GM23338 (cell line): Measurements from ENCODE around the gene SYNRG. TPM values are rescaled to one million over a fixed set of nuclear protein-coding genes. Genes with fewer than 3 reads are reported as not detected.

ENCODE experiments used
- ATAC-seq: fragments of 200-7000 bp; cut with Tn5 transposase; 3 replicates; pipeline ENCODE4 v1.9.1; 2020
- DNase-seq: peaks from one replicate; pipeline ENCODE4 v3.0.0-alpha.2; 2015; ENCODE audit warnings: low spot score
- H2AFZ ChIP-seq: fragments of 200-600 bp; sonication (generic); 2 replicates; pipeline ENCODE4 v1.8.0; 2016; ENCODE audit warnings: antibody characterized with exemption, mild to moderate bottlenecking, moderate library complexity
- H3F3A ChIP-seq: fragments of 200-600 bp; sonication (generic); replicated peaks from 2 replicates; pipeline ENCODE4 v1.8.0; 2017; ENCODE audit warnings: antibody characterized with exemption, mixed run types, low read depth
- H3K27ac ChIP-seq: fragments of 200-600 bp; sonication (generic); 2 replicates; pipeline ENCODE4 v1.6.1; 2016; ENCODE audit warnings: low read depth
- H3K27me3 ChIP-seq: fragments of 200-600 bp; sonication (generic); 2 replicates; pipeline ENCODE4 v1.8.0; 2016; ENCODE audit warnings: mild to moderate bottlenecking, mixed run types, moderate library complexity; ENCODE audit not compliant: insufficient read depth
- H3K36me3 ChIP-seq: fragments of 200-600 bp; sonication (generic); 2 replicates; pipeline ENCODE4 v1.8.0; 2016; ENCODE audit warnings: mild to moderate bottlenecking; ENCODE audit not compliant: insufficient read depth
- H3K4me1 ChIP-seq: fragments of 200-600 bp; sonication (generic); 2 replicates; pipeline ENCODE4 v1.8.0; 2016; ENCODE audit warnings: mild to moderate bottlenecking, moderate library complexity; ENCODE audit not compliant: insufficient read depth
- H3K4me2 ChIP-seq: fragments of 200-600 bp; sonication (generic); 2 replicates; pipeline ENCODE4 v1.7.1; 2017; ENCODE audit warnings: mixed run types
- H3K4me3 ChIP-seq: fragments of 200-600 bp; sonication (generic); 2 replicates; pipeline ENCODE4 v1.6.1; 2016; ENCODE audit warnings: mixed run types
- H3K79me2 ChIP-seq: fragments of 200-600 bp; sonication (generic); replicated peaks from 2 replicates; pipeline ENCODE4 v1.8.0; 2017; ENCODE audit warnings: mild to moderate bottlenecking; ENCODE audit not compliant: insufficient read depth
- H3K9me2 ChIP-seq: fragments of 200-600 bp; sonication (generic); 2 replicates; pipeline ENCODE4 v1.8.0; 2017; ENCODE audit not compliant: insufficient read depth
- H4K20me1 ChIP-seq: fragments of 200-600 bp; sonication (generic); replicated peaks from 2 replicates; pipeline ENCODE4 v1.8.0; 2017; ENCODE audit warnings: mild to moderate bottlenecking; ENCODE audit not compliant: insufficient read depth
- H3K27ac Mint-ChIP-seq: 2 replicates; pipeline ENCODE4 v1.8.0; 2020; ENCODE audit warnings: inconsistent platforms, mild to moderate bottlenecking, moderate library complexity, mixed read lengths
- H3K27me3 Mint-ChIP-seq: 3 replicates; pipeline ENCODE4 v1.8.0; 2022; ENCODE audit warnings: low read depth, mild to moderate bottlenecking, moderate library complexity, mixed read lengths, inconsistent platforms; ENCODE audit not compliant: insufficient read depth, poor library complexity
- H3K36me3 Mint-ChIP-seq: 3 replicates; pipeline ENCODE4 v1.8.0; 2021; ENCODE audit warnings: low read depth, mild to moderate bottlenecking, inconsistent platforms, moderate library complexity, mixed read lengths
- H3K4me1 Mint-ChIP-seq: 3 replicates; pipeline ENCODE4 v1.8.0; 2020; ENCODE audit warnings: mild to moderate bottlenecking, inconsistent platforms, mixed read lengths
- H3K4me3 Mint-ChIP-seq: 3 replicates; pipeline ENCODE4 v1.8.0; 2021; ENCODE audit warnings: moderate library complexity, mild to moderate bottlenecking, inconsistent platforms, mixed read lengths
- H3K9me3 Mint-ChIP-seq: 3 replicates; pipeline ENCODE4 v1.8.0; 2020; ENCODE audit warnings: moderate library complexity, mild to moderate bottlenecking, inconsistent platforms, mixed read lengths
- CREB1 ChIP-seq: fragments of 250-450 bp; sonication (Bioruptor Pico); IDR thresholded peaks from 2 replicates; pipeline ENCODE4 v1.5.0; 2020; ENCODE audit warnings: low read depth, mild to moderate bottlenecking, moderate library complexity
- CTCF ChIP-seq, 2 experiments: fragments of 200-600 bp in 1 of 2; sonication (generic) in 1 of 2; conservative IDR thresholded peaks; 2 replicates each; pipeline versions ENCODE4 v1.5.1 to v1.6.1; 2016 to 2017; ENCODE audit warnings: antibody characterized with exemption in 2 of 2, low read depth in 2 of 2, mild to moderate bottlenecking in 2 of 2, moderate library complexity in 1 of 2
- ETS1 ChIP-seq: IDR thresholded peaks from 2 replicates; pipeline ENCODE4 v1.6.1; 2016; ENCODE audit warnings: antibody characterized with exemption
- EZH2 ChIP-seq: fragments of 200-600 bp; sonication (generic); IDR thresholded peaks from one replicate; pipeline ENCODE4 v1.8.0; 2017; ENCODE audit warnings: antibody characterized with exemption, mild to moderate bottlenecking, low read depth; ENCODE audit not compliant: unreplicated experiment
- EZH2phosphoT487 ChIP-seq: fragments of 200-600 bp; sonication (generic); IDR thresholded peaks from one replicate; pipeline ENCODE4 v1.8.1; 2018; ENCODE audit warnings: antibody characterized with exemption; ENCODE audit not compliant: unreplicated experiment
- JUNB ChIP-seq: IDR thresholded peaks from one replicate; pipeline ENCODE4 v1.6.1; 2016; ENCODE audit warnings: antibody characterized with exemption; ENCODE audit not compliant: unreplicated experiment
- NANOG ChIP-seq: IDR thresholded peaks from 2 replicates; pipeline ENCODE4 v1.6.1; 2016; ENCODE audit warnings: antibody characterized with exemption, borderline replicate concordance
- POLR2AphosphoS5 ChIP-seq: IDR thresholded peaks from 2 replicates; pipeline ENCODE4 v1.6.1; 2016; ENCODE audit warnings: antibody characterized with exemption, low read depth
- REST ChIP-seq: IDR thresholded peaks from one replicate; pipeline ENCODE4 v1.6.1; 2018; ENCODE audit warnings: antibody characterized with exemption; ENCODE audit not compliant: unreplicated experiment
- STAT1 ChIP-seq: IDR thresholded peaks from one replicate; pipeline ENCODE4 v1.6.1; 2016; ENCODE audit warnings: antibody characterized with exemption; ENCODE audit not compliant: unreplicated experiment
- ZNF114 ChIP-seq: fragments of 250-450 bp; sonication (Bioruptor Pico); IDR thresholded peaks from 2 replicates; pipeline ENCODE4 v1.5.0; 2020; ENCODE audit warnings: mild to moderate bottlenecking, moderate library complexity
- ZNF331 ChIP-seq: fragments of 250-450 bp; sonication (Bioruptor Pico); IDR thresholded peaks from 2 replicates; pipeline ENCODE4 v1.5.0; 2020; ENCODE audit warnings: low read depth, mild to moderate bottlenecking, moderate library complexity
- polyA plus RNA-seq: library from polyadenylated mRNA; unstranded; fragments of >200 nt; fragmentation: Nextera tagmentation; extraction: Ambion mirVana; gene quantifications from 2 replicates; pipeline ENCODE4 v1.2.1, GENCODE V29; 2016
- total RNA-seq: library from RNA; depleted of rRNA; stranded (reverse); fragments of >200 nt; shearing (Covaris generic); gene quantifications from 2 replicates; pipeline ENCODE4 v1.2.3, GENCODE V29; 2014
- TF ChIP-seq, protein P1 (sequence below): fragments of 250-450 bp; sonication (Bioruptor Pico); IDR thresholded peaks from 2 replicates; pipeline ENCODE4 v1.5.0; 2020; ENCODE audit warnings: mild to moderate bottlenecking, moderate library complexity

SYNRG gene
- total and polyA plus RNA-seq, 2 experiments from 2014 or later = 18.6 to 22.6 TPM

GRCh38 chr17:37546302-37546701 is 62.9 kb downstream of the SYNRG start:
- Mint-ChIP-seq H3K27ac (no peak overlapping the region), H3K4me1 (peaks cover 26% of the 10 kb centered on the region), H3K36me3 (peaks cover 10% of the 10 kb centered on the region; the same call in 2 of the 3 replicates), H3K9me3 (no peaks in the 10 kb centered on the region), H3K27me3 (peaks cover 3% of the 10 kb centered on the region), H3K4me3 (no peak overlapping the region)
- DNase-seq (no peak), ATAC-seq (no peak)
- no peak overlapping the region for H3K27ac ChIP-seq
- H2AFZ ChIP-seq = no peak overlapping the region
- H3F3A ChIP-seq = no peaks in the 10 kb centered on the region
- TF ChIP-seq CTCF (conservative IDR thresholded peaks at IDR 0.05; ENCODE audit: low read depth in 2 of 2) (no peak), EZH2phosphoT487 (no peak), ETS1 (no peak), POLR2AphosphoS5 (no peak), STAT1 (no peak), NANOG (no peak), ZNF114 (CRISPR knock-in tag) (no peak), JUNB (no peak), REST (no peak), EZH2 (no peak), CREB1 (no peak), ZNF331 (CRISPR knock-in tag) (no peak)
- TF ChIP-seq, protein P1, sequence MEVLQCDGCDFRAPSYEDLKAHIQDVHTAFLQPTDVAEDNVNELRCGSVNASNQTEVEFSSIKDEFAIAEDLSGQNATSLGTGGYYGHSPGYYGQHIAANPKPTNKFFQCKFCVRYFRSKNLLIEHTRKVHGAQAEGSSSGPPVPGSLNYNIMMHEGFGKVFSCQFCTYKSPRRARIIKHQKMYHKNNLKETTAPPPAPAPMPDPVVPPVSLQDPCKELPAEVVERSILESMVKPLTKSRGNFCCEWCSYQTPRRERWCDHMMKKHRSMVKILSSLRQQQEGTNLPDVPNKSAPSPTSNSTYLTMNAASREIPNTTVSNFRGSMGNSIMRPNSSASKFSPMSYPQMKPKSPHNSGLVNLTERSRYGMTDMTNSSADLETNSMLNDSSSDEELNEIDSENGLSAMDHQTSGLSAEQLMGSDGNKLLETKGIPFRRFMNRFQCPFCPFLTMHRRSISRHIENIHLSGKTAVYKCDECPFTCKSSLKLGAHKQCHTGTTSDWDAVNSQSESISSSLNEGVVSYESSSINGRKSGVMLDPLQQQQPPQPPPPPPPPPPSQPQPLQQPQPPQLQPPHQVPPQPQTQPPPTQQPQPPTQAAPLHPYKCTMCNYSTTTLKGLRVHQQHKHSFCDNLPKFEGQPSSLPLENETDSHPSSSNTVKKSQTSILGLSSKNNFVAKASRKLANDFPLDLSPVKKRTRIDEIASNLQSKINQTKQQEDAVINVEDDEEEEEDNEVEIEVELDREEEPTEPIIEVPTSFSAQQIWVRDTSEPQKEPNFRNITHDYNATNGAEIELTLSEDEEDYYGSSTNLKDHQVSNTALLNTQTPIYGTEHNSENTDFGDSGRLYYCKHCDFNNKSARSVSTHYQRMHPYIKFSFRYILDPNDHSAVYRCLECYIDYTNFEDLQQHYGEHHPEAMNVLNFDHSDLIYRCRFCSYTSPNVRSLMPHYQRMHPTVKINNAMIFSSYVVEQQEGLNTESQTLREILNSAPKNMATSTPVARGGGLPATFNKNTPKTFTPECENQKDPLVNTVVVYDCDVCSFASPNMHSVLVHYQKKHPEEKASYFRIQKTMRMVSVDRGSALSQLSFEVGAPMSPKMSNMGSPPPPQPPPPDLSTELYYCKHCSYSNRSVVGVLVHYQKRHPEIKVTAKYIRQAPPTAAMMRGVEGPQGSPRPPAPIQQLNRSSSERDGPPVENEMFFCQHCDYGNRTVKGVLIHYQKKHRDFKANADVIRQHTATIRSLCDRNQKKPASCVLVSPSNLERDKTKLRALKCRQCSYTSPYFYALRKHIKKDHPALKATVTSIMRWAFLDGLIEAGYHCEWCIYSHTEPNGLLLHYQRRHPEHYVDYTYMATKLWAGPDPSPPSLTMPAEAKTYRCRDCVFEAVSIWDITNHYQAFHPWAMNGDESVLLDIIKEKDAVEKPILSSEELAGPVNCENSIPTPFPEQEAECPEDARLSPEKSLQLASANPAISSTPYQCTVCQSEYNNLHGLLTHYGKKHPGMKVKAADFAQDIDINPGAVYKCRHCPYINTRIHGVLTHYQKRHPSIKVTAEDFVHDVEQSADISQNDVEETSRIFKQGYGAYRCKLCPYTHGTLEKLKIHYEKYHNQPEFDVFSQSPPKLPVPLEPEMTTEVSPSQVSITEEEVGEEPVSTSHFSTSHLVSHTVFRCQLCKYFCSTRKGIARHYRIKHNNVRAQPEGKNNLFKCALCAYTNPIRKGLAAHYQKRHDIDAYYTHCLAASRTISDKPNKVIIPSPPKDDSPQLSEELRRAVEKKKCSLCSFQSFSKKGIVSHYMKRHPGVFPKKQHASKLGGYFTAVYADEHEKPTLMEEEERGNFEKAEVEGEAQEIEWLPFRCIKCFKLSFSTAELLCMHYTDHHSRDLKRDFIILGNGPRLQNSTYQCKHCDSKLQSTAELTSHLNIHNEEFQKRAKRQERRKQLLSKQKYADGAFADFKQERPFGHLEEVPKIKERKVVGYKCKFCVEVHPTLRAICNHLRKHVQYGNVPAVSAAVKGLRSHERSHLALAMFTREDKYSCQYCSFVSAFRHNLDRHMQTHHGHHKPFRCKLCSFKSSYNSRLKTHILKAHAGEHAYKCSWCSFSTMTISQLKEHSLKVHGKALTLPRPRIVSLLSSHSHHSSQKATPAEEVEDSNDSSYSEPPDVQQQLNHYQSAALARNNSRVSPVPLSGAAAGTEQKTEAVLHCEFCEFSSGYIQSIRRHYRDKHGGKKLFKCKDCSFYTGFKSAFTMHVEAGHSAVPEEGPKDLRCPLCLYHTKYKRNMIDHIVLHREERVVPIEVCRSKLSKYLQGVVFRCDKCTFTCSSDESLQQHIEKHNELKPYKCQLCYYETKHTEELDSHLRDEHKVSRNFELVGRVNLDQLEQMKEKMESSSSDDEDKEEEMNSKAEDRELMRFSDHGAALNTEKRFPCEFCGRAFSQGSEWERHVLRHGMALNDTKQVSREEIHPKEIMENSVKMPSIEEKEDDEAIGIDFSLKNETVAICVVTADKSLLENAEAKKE = no peak
- H3K27me3 ChIP-seq = no peaks in the 10 kb centered on the region
- no peak overlapping the region for H3K4me2 ChIP-seq
- no peaks in the 10 kb centered on the region for H3K79me2 ChIP-seq
- no peak overlapping the region for H3K4me3 ChIP-seq
- peaks cover 19% of the 10 kb centered on the region; the same call in 1 of the 2 replicates for H3K4me1 ChIP-seq
- no peaks in the 10 kb centered on the region for H3K36me3 ChIP-seq
- no peaks in the 10 kb centered on the region for H4K20me1 ChIP-seq
- no peaks in the 10 kb centered on the region for H3K9me2 ChIP-seq
